Peyer's patch (tissue), 4 donors: ENCODE results near the gene TPP2. TPM values are rescaled to one million over a fixed set of nuclear protein-coding genes. Genes with fewer than 3 reads are reported as not detected.

ENCODE experiments used
- DNase-seq, 3 donors: peaks; one replicate each; pipeline ENCODE4 v3.0.0-alpha.2; 2017 to 2019
- H3K27ac ChIP-seq, 4 donors: fragments of 200-600 bp; sonication (generic); one replicate each; pipeline ENCODE4 v1.5.1; 2016 to 2019
- H3K27me3 ChIP-seq, 2 donors: fragments of 200-600 bp; sonication (generic); one replicate each; pipeline ENCODE4 v1.5.1; 2019
- H3K36me3 ChIP-seq, 3 donors: fragments of 200-600 bp; sonication (generic); one replicate each; pipeline ENCODE4 v1.5.1; 2016 to 2019
- H3K4me1 ChIP-seq, 4 donors: fragments of 200-600 bp; sonication (generic); one replicate each; pipeline ENCODE4 v1.5.1; 2016 to 2019
- H3K4me3 ChIP-seq, 4 donors: fragments of 200-600 bp; sonication (generic); 1 replicate in 3 of 4; 2 replicates in 1 of 4; pipeline ENCODE4 v1.5.1; 2016 to 2019; ENCODE audit warnings: mild to moderate bottlenecking in 1 of 4
- H3K9me3 ChIP-seq, 4 donors: fragments of 200-600 bp; sonication (generic); one replicate each; pipeline ENCODE4 v1.5.1; 2016 to 2019; ENCODE audit warnings: mild to moderate bottlenecking in 1 of 4
- POLR2A ChIP-seq, 2 donors: fragments of 450-650 bp; IDR thresholded peaks; one replicate each; pipeline ENCODE4 v1.5.1; 2017; ENCODE audit warnings: antibody characterized with exemption in 2 of 2, mild to moderate bottlenecking in 2 of 2, moderate library complexity in 2 of 2
- total RNA-seq, 4 donors: library from RNA; depleted of rRNA; stranded (reverse); fragments of >200 nt; gene quantifications; one replicate each; pipeline ENCODE4 v1.1.0, GENCODE V29; 2016
- TF ChIP-seq, protein P1 (sequence below), 6 experiments: fragments of 450-650 bp in 4 of 6; fragments of 200-600 bp in 2 of 6; sonication (generic) in 1 of 6; IDR thresholded peaks; one replicate each; pipeline ENCODE4 v1.5.1; 2017 to 2019; ENCODE audit warnings: antibody characterized with exemption in 6 of 6, mild to moderate bottlenecking in 3 of 6, moderate library complexity in 1 of 6

Gene TPP2
- total RNA-seq, 4 donors from 2014 or later: 20.0 to 52.0 (median 28.6) TPM

DNA sequence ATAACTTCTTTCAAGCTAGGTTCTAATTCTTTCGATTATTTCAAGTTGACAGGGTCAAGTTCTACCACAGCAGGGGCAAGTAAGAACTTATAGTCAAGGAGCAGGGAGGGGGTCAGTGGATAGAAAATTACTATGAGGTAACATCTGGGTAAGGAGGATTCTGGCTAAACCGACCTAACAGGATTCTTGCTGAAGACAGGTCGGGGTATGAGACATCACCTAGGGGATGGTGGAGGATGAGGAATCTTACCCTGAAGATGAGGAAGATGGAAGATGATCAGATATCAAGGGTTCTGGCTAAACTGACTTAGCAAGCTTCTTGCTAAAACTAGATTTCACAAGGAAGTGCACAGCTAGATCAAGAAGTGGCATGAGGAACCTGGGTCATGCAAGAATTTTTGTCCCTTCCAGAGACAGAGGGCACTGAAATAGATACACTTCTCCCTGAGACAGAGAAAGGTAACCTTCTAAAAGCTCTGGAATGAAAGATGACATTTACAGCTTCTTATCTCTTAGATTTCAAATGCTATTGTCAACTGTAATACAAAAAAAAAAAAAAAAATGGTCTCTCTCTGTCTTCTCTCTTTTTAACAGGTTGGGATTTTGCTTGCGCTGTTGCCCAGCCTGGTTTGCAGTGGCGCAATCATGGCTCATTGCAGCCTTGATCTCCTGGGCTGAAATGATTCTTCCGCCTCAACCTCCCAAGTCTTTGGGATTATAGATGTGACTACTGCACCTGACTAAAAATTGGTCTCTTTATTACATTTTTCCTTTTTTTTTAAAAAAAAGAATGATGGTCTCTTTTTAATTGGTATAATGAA is 107.7 kb downstream of the TPP2 start:
- H3K36me3 ChIP-seq: no peaks in the 10 kb centered on the region
- no peak overlapping the region for H3K27ac ChIP-seq
- TF ChIP-seq, protein P1, sequence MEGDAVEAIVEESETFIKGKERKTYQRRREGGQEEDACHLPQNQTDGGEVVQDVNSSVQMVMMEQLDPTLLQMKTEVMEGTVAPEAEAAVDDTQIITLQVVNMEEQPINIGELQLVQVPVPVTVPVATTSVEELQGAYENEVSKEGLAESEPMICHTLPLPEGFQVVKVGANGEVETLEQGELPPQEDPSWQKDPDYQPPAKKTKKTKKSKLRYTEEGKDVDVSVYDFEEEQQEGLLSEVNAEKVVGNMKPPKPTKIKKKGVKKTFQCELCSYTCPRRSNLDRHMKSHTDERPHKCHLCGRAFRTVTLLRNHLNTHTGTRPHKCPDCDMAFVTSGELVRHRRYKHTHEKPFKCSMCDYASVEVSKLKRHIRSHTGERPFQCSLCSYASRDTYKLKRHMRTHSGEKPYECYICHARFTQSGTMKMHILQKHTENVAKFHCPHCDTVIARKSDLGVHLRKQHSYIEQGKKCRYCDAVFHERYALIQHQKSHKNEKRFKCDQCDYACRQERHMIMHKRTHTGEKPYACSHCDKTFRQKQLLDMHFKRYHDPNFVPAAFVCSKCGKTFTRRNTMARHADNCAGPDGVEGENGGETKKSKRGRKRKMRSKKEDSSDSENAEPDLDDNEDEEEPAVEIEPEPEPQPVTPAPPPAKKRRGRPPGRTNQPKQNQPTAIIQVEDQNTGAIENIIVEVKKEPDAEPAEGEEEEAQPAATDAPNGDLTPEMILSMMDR (IDR thresholded peaks at IDR 0.05): no peak
- no peak for TF ChIP-seq POLR2A (IDR thresholded peaks at IDR 0.05)
- H3K27me3 ChIP-seq: no peaks in the 10 kb centered on the region
- H3K4me3 ChIP-seq: no peak overlapping the region
- H3K9me3 ChIP-seq: peaks cover 0 to 4% (median 0%) of the 10 kb centered on the region in 4 donors
- no peaks in the 10 kb centered on the region for H3K4me1 ChIP-seq
- DNase-seq: no peak

DNA sequence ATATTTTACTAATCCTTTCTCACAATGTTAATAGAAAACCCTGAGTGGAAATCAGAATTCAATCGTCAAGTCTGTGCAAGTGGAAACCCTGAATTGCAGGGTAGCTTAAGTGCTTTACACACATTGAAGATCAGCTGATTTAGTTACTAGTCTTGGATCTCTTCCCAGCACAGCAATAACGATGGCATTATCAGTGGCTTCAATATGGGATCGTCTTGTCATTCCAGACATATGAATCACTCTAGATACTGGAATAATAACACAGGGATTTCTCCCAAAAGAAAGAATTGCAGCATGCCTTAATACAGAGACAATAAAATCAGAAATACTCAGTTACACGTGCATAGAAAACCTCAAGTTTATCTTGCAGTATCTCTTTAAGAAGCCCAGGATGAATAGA is 110.7 kb downstream of the TPP2 start:
- TF ChIP-seq POLR2A (IDR thresholded peaks at IDR 0.05): no peak
- TF ChIP-seq, protein P1 (IDR thresholded peaks at IDR 0.05): no peak
- Histone ChIP-seq H3K36me3 (no peaks in the 10 kb centered on the region), H3K4me3 (no peak overlapping the region), H3K9me3 (peaks cover 0 to 4% (median 0%) of the 10 kb centered on the region in 4 donors), H3K4me1 (no peaks in the 10 kb centered on the region), H3K27ac (no peak overlapping the region), H3K27me3 (no peaks in the 10 kb centered on the region)
- DNase-seq: no peak

DNA sequence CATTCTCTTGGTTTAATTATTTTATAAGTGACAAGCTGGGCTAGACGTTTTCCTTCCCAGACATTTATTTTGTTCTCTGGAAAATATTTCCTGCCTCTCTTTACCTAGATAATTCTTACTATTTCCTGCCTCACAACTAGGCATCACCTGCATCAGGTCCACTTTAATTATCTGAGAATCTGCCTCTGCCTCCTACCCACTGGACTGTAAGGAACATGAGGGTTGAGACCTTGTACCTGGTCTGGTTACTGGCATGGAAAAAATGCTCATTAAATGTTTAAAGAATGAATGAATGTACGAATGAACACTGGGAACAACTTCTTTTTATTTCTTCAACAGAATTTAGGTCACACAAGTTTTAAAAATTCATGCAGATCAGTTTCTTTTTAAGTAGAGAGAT is 111.4 kb downstream of the TPP2 start:
- Histone ChIP-seq H3K4me1 (no peaks in the 10 kb centered on the region), H3K27me3 (no peaks in the 10 kb centered on the region), H3K36me3 (no peaks in the 10 kb centered on the region), H3K4me3 (no peak overlapping the region), H3K9me3 (peaks cover 0 to 4% (median 0%) of the 10 kb centered on the region in 4 donors), H3K27ac (no peak overlapping the region)
- no peak for TF ChIP-seq POLR2A (IDR thresholded peaks at IDR 0.05)
- TF ChIP-seq, protein P1 (IDR thresholded peaks at IDR 0.05): no peak
- DNase-seq: no peak

DNA sequence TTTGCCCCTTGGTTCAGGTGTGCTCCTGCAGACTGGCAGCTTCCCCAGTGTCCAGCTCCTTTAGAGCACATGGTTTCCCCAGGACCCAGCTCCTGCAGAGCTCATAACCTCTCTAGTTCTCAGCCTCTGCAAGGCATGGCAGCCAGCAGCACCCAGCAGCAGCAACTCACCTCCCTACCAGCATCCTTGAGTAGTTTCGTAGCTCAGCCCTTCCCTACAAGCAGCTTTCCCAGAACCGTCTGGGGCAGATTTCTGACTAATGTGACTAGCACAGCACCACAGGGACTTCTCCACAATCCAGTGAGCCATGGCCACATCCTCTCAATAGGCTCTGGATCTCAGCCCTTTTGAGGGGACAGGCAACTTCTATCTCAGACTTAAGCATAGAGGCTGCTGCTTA is 112.2 kb downstream of the TPP2 start:
- Histone ChIP-seq H3K9me3 (peaks cover 0 to 4% (median 0%) of the 10 kb centered on the region in 4 donors), H3K36me3 (no peaks in the 10 kb centered on the region)

DNA sequence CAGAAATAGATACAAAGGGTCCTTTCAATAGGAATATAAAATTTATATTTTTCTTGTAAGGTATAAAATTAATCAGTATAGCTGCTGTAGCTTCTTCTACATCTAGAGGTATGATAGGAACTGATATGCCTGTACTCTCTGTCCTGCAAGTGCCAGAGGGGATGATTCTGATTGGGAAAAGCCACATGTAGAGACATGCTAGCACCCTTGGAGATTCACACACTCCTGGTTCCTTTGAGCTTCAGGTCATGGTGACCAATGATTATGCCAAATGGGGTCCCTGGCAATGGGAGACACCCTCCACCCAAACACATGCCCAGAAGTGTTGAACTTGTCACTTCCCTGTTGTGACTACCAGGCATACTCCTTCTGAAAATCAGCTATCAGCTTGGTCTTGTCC is 112.8 kb downstream of the TPP2 start:
- no peak for TF ChIP-seq POLR2A (IDR thresholded peaks at IDR 0.05)
- TF ChIP-seq, protein P1 (IDR thresholded peaks at IDR 0.05): no peak
- H3K4me1 ChIP-seq: no peaks in the 10 kb centered on the region
- peaks cover 0 to 4% (median 0%) of the 10 kb centered on the region in 4 donors for H3K9me3 ChIP-seq
- no peak overlapping the region for H3K27ac ChIP-seq
- no peaks in the 10 kb centered on the region for H3K36me3 ChIP-seq
- no peak for DNase-seq
- no peaks in the 10 kb centered on the region for H3K27me3 ChIP-seq
- no peak overlapping the region for H3K4me3 ChIP-seq

More for the DNA sequence above, 112.2 kb downstream of the TPP2 start:
- no peak overlapping the region for H3K27ac ChIP-seq
- TF ChIP-seq, protein P1 (IDR thresholded peaks at IDR 0.05): no peak
- TF ChIP-seq POLR2A (IDR thresholded peaks at IDR 0.05): no peak
- H3K4me3 ChIP-seq: no peak overlapping the region
- no peaks in the 10 kb centered on the region for H3K27me3 ChIP-seq
- no peaks in the 10 kb centered on the region for H3K4me1 ChIP-seq
- DNase-seq: no peak
